ENCODE results near the gene VAPB.

- TF ChIP-seq CTCF (IDR thresholded peaks at IDR 0.05 in 2 of 3, conservative IDR thresholded peaks at IDR 0.05 in 1 of 3; ENCODE audit: borderline replicate concordance in 1 of 3, insufficient read depth in 1 of 3, low read depth in 2 of 3, low read length in 2 of 3) (no peak), ZNF274 (IDR thresholded peaks at IDR 0.05; ENCODE audit: low read depth, low read length) (no peak), POLR2AphosphoS5 (IDR thresholded peaks at IDR 0.05; ENCODE audit: low read depth, low read length) (no peak), EGR1 (IDR thresholded peaks at IDR 0.05; ENCODE audit: low read depth) (no peak), RAD21 (IDR thresholded peaks at IDR 0.05; ENCODE audit: low read depth) (no peak), REST (IDR thresholded peaks at IDR 0.05; ENCODE audit: low read depth) (no peak)
- TF ChIP-seq, protein P1, sequence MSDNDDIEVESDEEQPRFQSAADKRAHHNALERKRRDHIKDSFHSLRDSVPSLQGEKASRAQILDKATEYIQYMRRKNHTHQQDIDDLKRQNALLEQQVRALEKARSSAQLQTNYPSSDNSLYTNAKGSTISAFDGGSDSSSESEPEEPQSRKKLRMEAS (IDR thresholded peaks at IDR 0.05), result no peak
These were observed 48.0 kb downstream of the VAPB start for GRCh38 chr20:58436868-58437645.
